ENCODE data around the gene TRIM63.

Gene TRIM63

GRCh38 chr1:26023009-26023408, 44.4 kb downstream of the TRIM63 start:
- no peak for DNase-seq (ENCODE audit: low spot score)
- TF ChIP-seq CTCF (conservative IDR thresholded peaks at IDR 0.05; ENCODE audit: low read depth) = no peak
- H3K27ac ChIP-seq = no peak overlapping the region
- ChIA-PET POLR2A (ENCODE audit: low non-redundant PET) (no interaction called here), CTCF (no interaction called here)

GRCh38 chr1:26022404-26022779, 45.0 kb downstream of the TRIM63 start:
- ChIA-PET POLR2A (ENCODE audit: low non-redundant PET) (no interaction called here), CTCF (no interaction called here)
- no peak overlapping the region for H3K27ac ChIP-seq
- TF ChIP-seq CTCF (conservative IDR thresholded peaks at IDR 0.05; ENCODE audit: low read depth) = no peak
- no peak for DNase-seq (ENCODE audit: low spot score)

GRCh38 chr1:26021647-26022403, 45.6 kb downstream of the TRIM63 start, which contains the start of gene EXTL1:
TSS of gene EXTL1 (plus strand) at chr1:26021775. CDS start at chr1:26022647, 872 bp downstream.
- no peak for DNase-seq (ENCODE audit: low spot score)
- POLR2A ChIA-PET (ENCODE audit: low non-redundant PET) = no interaction called here
- no peak within 1 kb of the TSS for H3K27ac ChIP-seq
- no peak for TF ChIP-seq CTCF (conservative IDR thresholded peaks at IDR 0.05; ENCODE audit: low read depth)
- CTCF ChIA-PET = interaction anchor here (0.6 kb wide), 1 partner anchor 534 kb away, joined by 4 read pairs; no protein-coding TSS in a partner anchor

GRCh38 chr1:26020941-26021646, 46.3 kb downstream of the TRIM63 start:
- TF ChIP-seq CTCF (conservative IDR thresholded peaks at IDR 0.05; ENCODE audit: low read depth) = no peak
- H3K27ac ChIP-seq = no peak overlapping the region
- ChIA-PET CTCF (interaction anchor here (0.5 to 0.6 kb wide), 2 partner anchors 533 to 1251 kb away, joined by 3 to 4 read pairs; no protein-coding TSS in a partner anchor), POLR2A (ENCODE audit: low non-redundant PET) (no interaction called here)
- no peak for DNase-seq (ENCODE audit: low spot score)

GRCh38 chr1:26020330-26020768, 47.1 kb downstream of the TRIM63 start:
- TF ChIP-seq CTCF (conservative IDR thresholded peaks at IDR 0.05; ENCODE audit: low read depth) = no peak
- no peak for DNase-seq (ENCODE audit: low spot score)
- POLR2A ChIA-PET (ENCODE audit: low non-redundant PET) = no interaction called here
- CTCF ChIA-PET = interaction anchor here (0.5 to 0.9 kb wide), 5 partner anchors 10 to 1250 kb away, joined by 3 to 5 read pairs (median 3); partner anchors contain the start of gene PAFAH2
- H3K27ac ChIP-seq = no peak overlapping the region

GRCh38 chr1:26019641-26020315, 47.7 kb downstream of the TRIM63 start:
- ChIA-PET CTCF (interaction anchor here (0.6 to 0.9 kb wide), 4 partner anchors 10 to 951 kb away, joined by 3 to 5 read pairs (median 4); partner anchors contain the start of gene PAFAH2), POLR2A (ENCODE audit: low non-redundant PET) (no interaction called here)
- no peak overlapping the region for H3K27ac ChIP-seq
- no peak for TF ChIP-seq CTCF (conservative IDR thresholded peaks at IDR 0.05; ENCODE audit: low read depth)
- DNase-seq (ENCODE audit: low spot score) = peak; percentile 14
